ENCODE results near the gene FURIN. TPM values are rescaled to one million over a fixed set of nuclear protein-coding genes. Genes with fewer than 3 reads are reported as not detected.

FURIN gene
- total and polyA plus RNA-seq, 2 of the 8 experiments (the other 6 are each of a cell fraction or from before 2014, with no cell fraction given) = 15.8 to 32.1 TPM

DNA sequence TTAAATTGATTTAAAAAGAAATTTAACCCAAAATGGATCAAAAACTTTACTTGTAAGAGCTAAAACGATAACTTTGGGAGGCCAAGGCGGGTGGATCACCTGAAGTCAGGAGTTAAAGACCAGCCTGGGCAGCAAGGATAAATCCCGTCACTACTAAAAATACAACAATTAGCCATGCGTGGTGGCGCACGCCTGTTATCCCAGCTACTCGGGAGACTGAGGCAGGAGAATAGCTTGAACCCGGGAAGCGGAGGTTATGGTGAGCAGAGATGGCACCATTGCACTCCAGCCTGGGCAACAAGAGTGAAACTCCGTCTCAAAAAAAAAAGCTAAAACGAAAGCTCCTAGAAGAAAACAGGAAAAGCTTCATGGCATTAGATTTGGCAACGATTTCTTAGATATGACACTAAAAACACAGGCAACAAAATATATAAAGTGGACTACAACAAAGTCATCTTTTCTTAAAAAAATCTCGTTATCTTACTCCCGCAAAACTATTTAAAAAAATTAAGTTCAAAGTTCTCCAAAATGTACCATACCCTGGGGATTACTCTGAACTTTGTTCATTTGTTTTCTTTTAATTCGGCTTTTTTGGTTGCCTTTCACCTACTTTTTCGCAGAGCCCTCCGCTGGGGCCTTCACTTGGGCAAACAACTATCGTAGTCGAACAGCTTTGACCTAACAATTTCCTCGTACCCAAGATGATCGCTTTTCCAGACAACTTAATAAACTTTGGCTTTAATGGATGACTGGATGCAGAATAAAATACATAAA lies 61.0 kb downstream of the FURIN start:
- no peak overlapping the region for H3K18ac ChIP-seq (ENCODE audit: extremely low read depth, low read length)
- no peak for DNase-seq (ENCODE audit: low read depth in 1 of 2, low spot score in 2 of 2)
- H3K23ac ChIP-seq (ENCODE audit: insufficient read length) = no peak overlapping the region
- H3K14ac ChIP-seq (ENCODE audit: insufficient read length) = no peak overlapping the region
- no peak overlapping the region for H3K4me2 ChIP-seq (ENCODE audit: insufficient read depth in 1 of 2, low read depth in 2 of 2, low read length in 2 of 2)
- H3K79me2 ChIP-seq (ENCODE audit: control insufficient read depth in 1 of 2, insufficient read depth in 2 of 2, low read length in 2 of 2) = no peaks in the 10 kb centered on the region
- H2BK12ac ChIP-seq (ENCODE audit: low read depth, low read length) = no peak overlapping the region
- peaks cover under 1% of the 10 kb centered on the region; the same call in 1 of the 2 replicates for H3K23me2 ChIP-seq (ENCODE audit: low read depth, low read length)
- H2BK15ac ChIP-seq (ENCODE audit: low read length) = no peak overlapping the region
- H4K91ac ChIP-seq (replicated peaks; ENCODE audit: insufficient read length, low read length) = no peak overlapping the region
- H3K56ac ChIP-seq (replicated peaks; ENCODE audit: insufficient read length, low read depth, low read length) = no peak overlapping the region
- no peaks in the 10 kb centered on the region for H3K36me3 ChIP-seq (ENCODE audit: control insufficient read depth in 2 of 4, insufficient read depth in 4 of 4, low read length in 3 of 4)
- no peak overlapping the region for H2BK20ac ChIP-seq (ENCODE audit: low read length)
- H2BK120ac ChIP-seq (replicated peaks; ENCODE audit: low read depth, low read length) = no peak overlapping the region
- H3K4me3 ChIP-seq (ENCODE audit: extremely low read depth in 1 of 4, insufficient read depth in 2 of 4, low read depth in 3 of 4, low read length in 4 of 4) = no peak overlapping the region
- H2BK5ac ChIP-seq (ENCODE audit: low read depth, low read length) = no peak overlapping the region
- no peak overlapping the region for H2AK5ac ChIP-seq (ENCODE audit: low read depth, low read length)
- no peak overlapping the region for H2AFZ ChIP-seq (ENCODE audit: low read length)
- FAIRE-seq = no peak
- CTCF ChIA-PET (ENCODE audit: partially characterized antibody) = interaction anchor here (0.5 to 20.7 kb wide), 6 partner anchors 13 to 216 kb away, joined by 3 to 306 read pairs (median 80); partner anchors contain the start of genes FES, MAN2A2 and RCCD1
- no peaks in the 10 kb centered on the region for H4K20me1 ChIP-seq (replicated peaks in 1 of 2; ENCODE audit: control insufficient read depth in 1 of 2, insufficient read depth in 2 of 2, low read length in 2 of 2)
- H4K8ac ChIP-seq (ENCODE audit: extremely low read depth, insufficient read depth, low read length) = no peak overlapping the region
- H3K9me3 ChIP-seq (ENCODE audit: insufficient read depth in 2 of 2, low read depth in 1 of 2, low read length in 1 of 2) = no peaks in the 10 kb centered on the region
- H3K4ac ChIP-seq (replicated peaks; ENCODE audit: insufficient read length, low read depth, low read length) = no peak overlapping the region
- no peak overlapping the region for H3K9ac ChIP-seq (replicated peaks in 1 of 4; ENCODE audit: extremely low read depth in 1 of 4, low read depth in 3 of 4, low read length in 3 of 4)
- H3K27ac ChIP-seq (ENCODE audit: low read depth, low read length) = no peak overlapping the region
- H3K4me1 ChIP-seq (replicated peaks in 1 of 4; ENCODE audit: control insufficient read depth in 3 of 4, insufficient read depth in 4 of 4, low read length in 3 of 4) = peaks cover 0 to 6% (median 1%) of the 10 kb centered on the region in 4 experiments; a peak in 3 of 7 replicates
- H3K79me1 ChIP-seq (ENCODE audit: low read depth, low read length) = no peaks in the 10 kb centered on the region; the same call in 1 of the 2 replicates
- POLR2A ChIA-PET (ENCODE audit: partially characterized antibody) = interaction anchor here (0.6 to 1.5 kb wide), 3 partner anchors 9 to 45 kb away, joined by 3 read pairs; partner anchors contain the start of gene FES
- WGBS, 2 experiments (ENCODE audit: extremely low coverage in 1 of 2, insufficient coverage in 1 of 2, insufficient read length in 1 of 2, insufficient replicate concordance in 2 of 2, low coverage in 1 of 2, low lambda C conversion rate in 2 of 2, missing lambda C conversion rate in 1 of 2) = 95 to 100% methylated on average over 2 to 19 of the region's 21 CpGs
- H3K27me3 ChIP-seq (replicated peaks in 1 of 4; ENCODE audit: control insufficient read depth in 3 of 4, extremely low read depth in 1 of 4, insufficient read depth in 3 of 4, low read length in 3 of 4) = 0 out of 7 replicates have a peak, but pooled peaks cover 0 to 4% (median 0%) of the 10 kb centered on the region in 4 experiments
- H4K5ac ChIP-seq (ENCODE audit: insufficient read length, low read depth, low read length) = no peak overlapping the region
- TF ChIP-seq RAD21 (IDR thresholded peaks at IDR 0.05 in 1 of 2, conservative IDR thresholded peaks at IDR 0.05 in 1 of 2; ENCODE audit: low read depth in 2 of 2, low read length in 2 of 2) (no peak), TAF1 (IDR thresholded peaks at IDR 0.05; ENCODE audit: low read depth, low read length) (no peak), NANOG (IDR thresholded peaks at IDR 0.05; ENCODE audit: insufficient read depth, low read depth, low read length, poor library complexity, severe bottlenecking) (no peak)

Data from H1 (cell line).